ENCODE results near the gene ABCC1. TPM values are rescaled to one million over a fixed set of nuclear protein-coding genes. Genes with fewer than 3 reads are reported as not detected.

The ABCC1 gene
- total RNA-seq, 1 experiment from 2014 or later = 25.0 TPM

GRCh38 chr16:16029431-16030011 lies 80.1 kb downstream of the ABCC1 start:
- ChIA-PET POLR2A (ENCODE audit: low non-redundant PET) (interaction anchor here (0.6 kb wide), 1 partner anchor 25 kb away, joined by 6 read pairs; no protein-coding TSS in a partner anchor), CTCF (no interaction called here)
- intact Hi-C loops (cut with micrococcal nuclease; ENCODE audit: unreplicated experiment) = no loop called here
- Histone ChIP-seq H3K9me3 (ENCODE audit: low read depth, low read length, poor library complexity, severe bottlenecking) (no peaks in the 10 kb centered on the region), H3K4me1 (ENCODE audit: insufficient read depth, low read length, poor library complexity, severe bottlenecking) (no peaks in the 10 kb centered on the region), H3K27me3 (replicated peaks; ENCODE audit: insufficient read depth, low read depth, low read length, poor library complexity) (no peaks in the 10 kb centered on the region), H3K4me3 (ENCODE audit: low read depth, low read length, poor library complexity, severe bottlenecking) (no peak overlapping the region), H3K36me3 (ENCODE audit: insufficient read depth, low read length, poor library complexity, severe bottlenecking) (no peaks in the 10 kb centered on the region), H3K27ac (ENCODE audit: low read depth, low read length, poor library complexity, severe bottlenecking) (no peak overlapping the region)
- DNase-seq (ENCODE audit: low spot score) = no peak
- no peak for TF ChIP-seq CTCF (conservative IDR thresholded peaks at IDR 0.05; ENCODE audit: low read depth, low read length)
- TF ChIP-seq EZH2 (IDR thresholded peaks at IDR 0.05; ENCODE audit: borderline replicate concordance, low read depth, low read length, poor library complexity, severe bottlenecking) = no peak
- BruUV-seq (replicated peaks) = no TSS peak

GRCh38 chr16:16030449-16030848 lies 81.0 kb downstream of the ABCC1 start:
- no peak for DNase-seq (ENCODE audit: low spot score)
- no peaks in the 10 kb centered on the region for H3K36me3 ChIP-seq (ENCODE audit: insufficient read depth, low read length, poor library complexity, severe bottlenecking)
- H3K4me1 ChIP-seq (ENCODE audit: insufficient read depth, low read length, poor library complexity, severe bottlenecking) = no peaks in the 10 kb centered on the region
- intact Hi-C loops (cut with micrococcal nuclease; ENCODE audit: unreplicated experiment) = no loop called here
- ChIA-PET POLR2A (ENCODE audit: low non-redundant PET) (interaction anchor here (0.6 kb wide), 1 partner anchor 26 kb away, joined by 6 read pairs; no protein-coding TSS in a partner anchor), CTCF (no interaction called here)
- H3K27ac ChIP-seq (ENCODE audit: low read depth, low read length, poor library complexity, severe bottlenecking) = no peak overlapping the region
- H3K27me3 ChIP-seq (replicated peaks; ENCODE audit: insufficient read depth, low read depth, low read length, poor library complexity) = no peaks in the 10 kb centered on the region
- TF ChIP-seq EZH2 (IDR thresholded peaks at IDR 0.05; ENCODE audit: borderline replicate concordance, low read depth, low read length, poor library complexity, severe bottlenecking) (no peak), CTCF (conservative IDR thresholded peaks at IDR 0.05; ENCODE audit: low read depth, low read length) (no peak)
- no TSS peak for BruUV-seq (replicated peaks)
- H3K4me3 ChIP-seq (ENCODE audit: low read depth, low read length, poor library complexity, severe bottlenecking) = no peak overlapping the region
- no peaks in the 10 kb centered on the region for H3K9me3 ChIP-seq (ENCODE audit: low read depth, low read length, poor library complexity, severe bottlenecking)

- Histone ChIP-seq H3K9me3 (ENCODE audit: low read depth, low read length, poor library complexity, severe bottlenecking) (no peaks in the 10 kb centered on the region), H3K27ac (ENCODE audit: low read depth, low read length, poor library complexity, severe bottlenecking) (no peak overlapping the region), H3K4me1 (ENCODE audit: insufficient read depth, low read length, poor library complexity, severe bottlenecking) (no peaks in the 10 kb centered on the region), H3K4me3 (ENCODE audit: low read depth, low read length, poor library complexity, severe bottlenecking) (no peak overlapping the region), H3K27me3 (replicated peaks; ENCODE audit: insufficient read depth, low read depth, low read length, poor library complexity) (no peaks in the 10 kb centered on the region), H3K36me3 (ENCODE audit: insufficient read depth, low read length, poor library complexity, severe bottlenecking) (no peaks in the 10 kb centered on the region)
- BruUV-seq (replicated peaks) = no TSS peak
- no peak for TF ChIP-seq EZH2 (IDR thresholded peaks at IDR 0.05; ENCODE audit: borderline replicate concordance, low read depth, low read length, poor library complexity, severe bottlenecking)
- TF ChIP-seq CTCF (conservative IDR thresholded peaks at IDR 0.05; ENCODE audit: low read depth, low read length) = no peak
- ChIA-PET POLR2A (ENCODE audit: low non-redundant PET) (no interaction called here), CTCF (no interaction called here)
- no peak for DNase-seq (ENCODE audit: low spot score)
- intact Hi-C loops (cut with micrococcal nuclease; ENCODE audit: unreplicated experiment) = no loop called here
Observed at GRCh38 chr16:16031401-16031800, 82.0 kb downstream of the ABCC1 start.
